ENCODE data around the gene PGGT1B.

- TF ChIP-seq CTCF (IDR thresholded peaks at IDR 0.05; ENCODE audit: low read depth, low read length, poor library complexity, severe bottlenecking) (no peak), EZH2phosphoT487 (IDR thresholded peaks at IDR 0.05; ENCODE audit: borderline replicate concordance, low read length) (no peak)
Measured at GRCh38 chr5:115297031-115297430, 34.4 kb upstream of the PGGT1B start.

Data from DOHH2 (cell line).